T-helper 17 cell (primary cell): Measurements from ENCODE around the gene ZBTB17. TPM values are rescaled to one million over a fixed set of nuclear protein-coding genes. Genes with fewer than 3 reads are reported as not detected.

Source experiments
- ATAC-seq: fragments of 150-1000 bp; cut with Tn5 transposase; 2 replicates; pipeline ENCODE4 v1.10.0; 2021; ENCODE audit warnings: mild to moderate bottlenecking, moderate library complexity
- DNase-seq, 3 donors: peaks; one replicate each; pipeline versions ENCODE4 v3.0.0 to v3.0.0-alpha.2; 2020 to 2021
- H3K9me3 ChIP-seq: one replicate; pipeline ENCODE4 v1.7.0; 2013; ENCODE audit warnings: low read length, mild to moderate bottlenecking; ENCODE audit not compliant: control insufficient read depth, poor library complexity, severe bottlenecking
- H3K27ac Mint-ChIP-seq: one replicate; pipeline ENCODE4 v1.8.0; 2022; ENCODE audit warnings: mild to moderate bottlenecking, moderate library complexity, mixed read lengths
- H3K27me3 Mint-ChIP-seq: one replicate; pipeline ENCODE4 v1.8.0; 2022; ENCODE audit warnings: mixed read lengths
- H3K36me3 Mint-ChIP-seq: one replicate; pipeline ENCODE4 v1.8.0; 2022; ENCODE audit warnings: low read depth, mixed read lengths
- H3K4me1 Mint-ChIP-seq: one replicate; pipeline ENCODE4 v1.8.0; 2022; ENCODE audit warnings: mild to moderate bottlenecking, mixed read lengths
- H3K4me3 Mint-ChIP-seq: one replicate; pipeline ENCODE4 v1.8.0; 2022; ENCODE audit warnings: mild to moderate bottlenecking, moderate library complexity, mixed read lengths
- total RNA-seq, 4 donors: library from RNA in 2 of 4; stranded (reverse) in 2 of 4; gene quantifications; one replicate each; pipeline ENCODE4 v1.2.3 and lab custom pipeline; 2022 to 2026

Gene ZBTB17
- total RNA-seq, 2 donors from 2014 or later = 71.7 to 99.0 TPM

- H3K4me3 Mint-ChIP-seq = peak overlapping the region; percentile 84
- no peaks in the 10 kb centered on the region for H3K27me3 Mint-ChIP-seq
- H3K36me3 Mint-ChIP-seq = peaks cover 5% of the 10 kb centered on the region
- H3K27ac Mint-ChIP-seq = peak overlapping the region; percentile 99
- ATAC-seq (peak; percentile 92), DNase-seq (peak; percentile 80 to 93 (median 82))
- H3K4me1 Mint-ChIP-seq = peaks cover 71% of the 10 kb centered on the region
- no peaks in the 10 kb centered on the region for H3K9me3 ChIP-seq
Measured at GRCh38 chr1:15949453-15950245, 26.3 kb downstream of the ZBTB17 start.

- Mint-ChIP-seq H3K4me3 (peak overlapping the region; percentile 84), H3K27ac (peak overlapping the region; percentile 99), H3K4me1 (peaks cover 63% of the 10 kb centered on the region), H3K36me3 (peaks cover 5% of the 10 kb centered on the region), H3K27me3 (no peaks in the 10 kb centered on the region)
- ATAC-seq (peak; percentile 10), DNase-seq (no peak)
- no peaks in the 10 kb centered on the region for H3K9me3 ChIP-seq
Measured at GRCh38 chr1:15948595-15949452, 27.1 kb downstream of the ZBTB17 start.

GRCh38 chr1:15948091-15948591 is 27.8 kb downstream of the ZBTB17 start:
- no peak for DNase-seq
- Mint-ChIP-seq H3K27me3 (no peaks in the 10 kb centered on the region), H3K36me3 (peaks cover 5% of the 10 kb centered on the region), H3K4me3 (peak overlapping the region; percentile 70), H3K27ac (peak overlapping the region; percentile 99), H3K4me1 (peaks cover 59% of the 10 kb centered on the region)
- ATAC-seq = no peak
- H3K9me3 ChIP-seq = no peaks in the 10 kb centered on the region

- ATAC-seq (no peak), DNase-seq (no peak)
- peaks cover 5% of the 10 kb centered on the region for H3K36me3 Mint-ChIP-seq
- H3K27ac Mint-ChIP-seq = peak overlapping the region; percentile 99
- peaks cover 55% of the 10 kb centered on the region for H3K4me1 Mint-ChIP-seq
- no peaks in the 10 kb centered on the region for H3K9me3 ChIP-seq
- H3K4me3 Mint-ChIP-seq = peak overlapping the region; percentile 70
- H3K27me3 Mint-ChIP-seq = no peaks in the 10 kb centered on the region
Measured at GRCh38 chr1:15947382-15948090, 28.4 kb downstream of the ZBTB17 start.

GRCh38 chr1:15946571-15947381 is 29.1 kb downstream of the ZBTB17 start:
- Mint-ChIP-seq H3K4me1 (peaks cover 48% of the 10 kb centered on the region), H3K4me3 (no peak overlapping the region), H3K36me3 (peaks cover 5% of the 10 kb centered on the region), H3K27me3 (no peaks in the 10 kb centered on the region), H3K27ac (peak overlapping the region; percentile 67)
- no peaks in the 10 kb centered on the region for H3K9me3 ChIP-seq
- ATAC-seq (no peak), DNase-seq (no peak)

GRCh38 chr1:15945832-15946448 is 30.0 kb downstream of the ZBTB17 start:
- H3K4me3 Mint-ChIP-seq = no peak overlapping the region
- H3K4me1 Mint-ChIP-seq = peaks cover 39% of the 10 kb centered on the region
- H3K27me3 Mint-ChIP-seq = no peaks in the 10 kb centered on the region
- peaks cover 5% of the 10 kb centered on the region for H3K36me3 Mint-ChIP-seq
- H3K9me3 ChIP-seq = no peaks in the 10 kb centered on the region
- no peak for ATAC-seq
- no peak for DNase-seq
- peak overlapping the region; percentile 67 for H3K27ac Mint-ChIP-seq

- Mint-ChIP-seq H3K27me3 (no peaks in the 10 kb centered on the region), H3K36me3 (peaks cover 5% of the 10 kb centered on the region), H3K4me3 (no peak overlapping the region), H3K4me1 (peaks cover 32% of the 10 kb centered on the region), H3K27ac (no peak overlapping the region)
- H3K9me3 ChIP-seq = no peaks in the 10 kb centered on the region
- ATAC-seq (no peak), DNase-seq (no peak)
Measured at GRCh38 chr1:15945011-15945831, 30.7 kb downstream of the ZBTB17 start.

- H3K27ac Mint-ChIP-seq = no peak overlapping the region
- no peak for ATAC-seq
- H3K4me3 Mint-ChIP-seq = no peak overlapping the region
- DNase-seq = no peak
- peaks cover 5% of the 10 kb centered on the region for H3K36me3 Mint-ChIP-seq
- no peaks in the 10 kb centered on the region for H3K27me3 Mint-ChIP-seq
- peaks cover 25% of the 10 kb centered on the region for H3K4me1 Mint-ChIP-seq
- H3K9me3 ChIP-seq = no peaks in the 10 kb centered on the region
Measured at GRCh38 chr1:15944308-15945010, 31.4 kb downstream of the ZBTB17 start.

- Mint-ChIP-seq H3K27me3 (no peaks in the 10 kb centered on the region), H3K36me3 (peaks cover 7% of the 10 kb centered on the region), H3K4me3 (no peak overlapping the region), H3K4me1 (peaks cover 20% of the 10 kb centered on the region), H3K27ac (no peak overlapping the region)
- no peaks in the 10 kb centered on the region for H3K9me3 ChIP-seq
- ATAC-seq (no peak), DNase-seq (no peak)
Measured at GRCh38 chr1:15943992-15944307, 32.0 kb downstream of the ZBTB17 start.

- H3K27ac Mint-ChIP-seq = no peak overlapping the region
- H3K4me3 Mint-ChIP-seq = no peak overlapping the region
- DNase-seq (no peak), ATAC-seq (no peak)
- H3K4me1 Mint-ChIP-seq = peaks cover 17% of the 10 kb centered on the region
- no peaks in the 10 kb centered on the region for H3K9me3 ChIP-seq
- no peaks in the 10 kb centered on the region for H3K27me3 Mint-ChIP-seq
- peaks cover 7% of the 10 kb centered on the region for H3K36me3 Mint-ChIP-seq
Measured at GRCh38 chr1:15943328-15943991, 32.4 kb downstream of the ZBTB17 start.
